Measurements from ENCODE around the gene CYB561. TPM values are rescaled to one million over a fixed set of nuclear protein-coding genes. Genes with fewer than 3 reads are reported as not detected.

The CYB561 gene
- total RNA-seq, 1 experiment from 2014 or later, result 20.7 TPM

GRCh38 chr17:63483038-63483437 lies 36.9 kb upstream of the CYB561 start:
- Histone ChIP-seq H3K23ac (ENCODE audit: insufficient read length, low read depth, low read length) (no peak overlapping the region), H2BK120ac (ENCODE audit: low read depth, low read length, poor library complexity, severe bottlenecking) (no peak overlapping the region), H3K14ac (ENCODE audit: insufficient read depth, low read length) (no peak overlapping the region), H2BK5ac (ENCODE audit: insufficient read length, low read length) (no peak overlapping the region), H3T11ph (ENCODE audit: low read length) (no peak overlapping the region), H2AFZ (ENCODE audit: low read length) (no peak overlapping the region), H3K79me1 (ENCODE audit: insufficient read depth, low read depth, low read length, poor library complexity, severe bottlenecking) (no peaks in the 10 kb centered on the region), H2BK20ac (ENCODE audit: low read depth, low read length, poor library complexity, severe bottlenecking) (no peak overlapping the region), H4K5ac (ENCODE audit: insufficient read length, low read depth, low read length) (no peak overlapping the region), H3K4me1 (ENCODE audit: insufficient read depth, low read length) (no peaks in the 10 kb centered on the region), H3K23me2 (ENCODE audit: insufficient read length, low read depth, low read length, poor library complexity, severe bottlenecking) (no peaks in the 10 kb centered on the region), H3K27me3 (ENCODE audit: insufficient read depth, low read length) (no peaks in the 10 kb centered on the region; the same call in 1 of the 2 replicates), H3K18ac (ENCODE audit: insufficient read length, low read depth, low read length) (no peak overlapping the region), H2BK15ac (ENCODE audit: low read depth, low read length) (no peak overlapping the region), H3K4me2 (ENCODE audit: insufficient read depth, insufficient read length, low read length) (no peak overlapping the region), H2AK5ac (ENCODE audit: insufficient read length, low read length) (no peak overlapping the region), H3K9ac (ENCODE audit: extremely low read depth, insufficient read length, low read length) (no peak overlapping the region), H3K79me2 (ENCODE audit: insufficient read depth, low read length) (no peaks in the 10 kb centered on the region), H4K8ac (replicated peaks; ENCODE audit: insufficient read length, low read depth, low read length) (no peak overlapping the region), H3K4ac (ENCODE audit: low read depth, low read length) (no peak overlapping the region), H4K91ac (ENCODE audit: insufficient read length, low read depth, low read length) (no peak overlapping the region), H3K9me3 (ENCODE audit: control insufficient read depth, low read depth, low read length) (no peaks in the 10 kb centered on the region), H2BK12ac (ENCODE audit: insufficient read length, low read depth, low read length) (no peak overlapping the region), H3K56ac (ENCODE audit: insufficient read length, low read depth, low read length) (no peak overlapping the region), H4K20me1 (ENCODE audit: control insufficient read depth, insufficient read depth, insufficient read length) (no peaks in the 10 kb centered on the region), H3K27ac (ENCODE audit: insufficient read length, low read depth, low read length) (no peak overlapping the region)
- no peaks in the 10 kb centered on the region for H3K36me3 Mint-ChIP-seq (ENCODE audit: insufficient read depth in 1 of 3, low read depth in 3 of 3)
- no peak overlapping the region for H3K4me3 Mint-ChIP-seq
- no CpG with 5 or more reads among the region's 10 CpGs for WGBS (ENCODE audit: extremely low coverage, insufficient read length, low lambda C conversion rate)
- TF ChIP-seq CTCF (conservative IDR thresholded peaks at IDR 0.05), result no peak
- peaks cover 10% of the 10 kb centered on the region for H3K27me3 Mint-ChIP-seq (ENCODE audit: low read depth)
- no peak overlapping the region; a peak in 1 of 7 replicates for H3K27ac Mint-ChIP-seq
- H3K4me1 Mint-ChIP-seq, result peaks cover 7 to 16% of the 10 kb centered on the region in 2 experiments
- no peak for DNase-seq
- no peaks in the 10 kb centered on the region for H3K9me3 Mint-ChIP-seq

Measured in H9 (cell line).